ENCODE measurements around the gene NID1.
"Not testable (repeated sequence)": the region's sequence is repeated elsewhere in the genome, so short reads cannot be mapped to it uniquely, and the experiment has no call there.

The NID1 gene

GRCh38 chr1:235971571-235972310 is 93.1 kb downstream of the NID1 start:
- peak overlapping the region; percentile 94 for H3K27ac ChIP-seq
- DNase-seq: peak; percentile 91

GRCh38 chr1:235971020-235971419 is 93.9 kb downstream of the NID1 start:
- peaks cover 2% of the 10 kb centered on the region for H3K36me3 ChIP-seq (replicated peaks)
- H3K27ac ChIP-seq: peak overlapping the region; percentile 94
- in situ Hi-C loops (cut with HindIII; ENCODE audit: low pct_ligation_motif_present, low sequenced_read_pairs): no loop called here
- no peak for TF ChIP-seq CTCF (IDR thresholded peaks at IDR 0.05; ENCODE audit: low read depth, low read length, missing control alignments)
- H3K27me3 ChIP-seq (replicated peaks): no peaks in the 10 kb centered on the region
- DNase-seq: no peak
- no peak overlapping the region for H3K4me3 ChIP-seq (ENCODE audit: low read depth, low read length)

More at GRCh38 chr1:235971571-235972310, 93.1 kb downstream of the NID1 start:
- Histone ChIP-seq H3K36me3 (replicated peaks) (peaks cover 2% of the 10 kb centered on the region), H3K4me3 (ENCODE audit: low read depth, low read length) (peak overlapping the region; percentile 43), H3K27me3 (replicated peaks) (no peaks in the 10 kb centered on the region)
- in situ Hi-C loops (cut with HindIII; ENCODE audit: low pct_ligation_motif_present, low sequenced_read_pairs): no loop called here
- TF ChIP-seq CTCF (IDR thresholded peaks at IDR 0.05; ENCODE audit: low read depth, low read length, missing control alignments): peak; percentile 89

- in situ Hi-C loops (cut with HindIII; ENCODE audit: low pct_ligation_motif_present, low sequenced_read_pairs): no loop called here
- TF ChIP-seq CTCF (IDR thresholded peaks at IDR 0.05; ENCODE audit: low read depth, low read length, missing control alignments): no peak
- no peak for DNase-seq
- Histone ChIP-seq H3K27me3 (replicated peaks) (no peaks in the 10 kb centered on the region), H3K4me3 (ENCODE audit: low read depth, low read length) (no peak overlapping the region), H3K36me3 (replicated peaks) (no peaks in the 10 kb centered on the region), H3K27ac (no peak overlapping the region)
These were observed 96.1 kb downstream of the NID1 start for GRCh38 chr1:235968831-235969230.

- H3K4me3 ChIP-seq (ENCODE audit: low read depth, low read length); in situ Hi-C loops (cut with HindIII; ENCODE audit: low pct_ligation_motif_present, low sequenced_read_pairs); H3K27ac ChIP-seq; H3K27me3 ChIP-seq (replicated peaks); H3K36me3 ChIP-seq (replicated peaks); DNase-seq: not testable (repeated sequence)
These were observed 98.8 kb downstream of the NID1 start for GRCh38 chr1:235966134-235966533.

GRCh38 chr1:235960809-235961208 is 104.1 kb downstream of the NID1 start:
- no peaks in the 10 kb centered on the region for H3K36me3 ChIP-seq (replicated peaks)
- H3K27me3 ChIP-seq (replicated peaks): no peaks in the 10 kb centered on the region
- no peak overlapping the region for H3K27ac ChIP-seq
- H3K4me3 ChIP-seq (ENCODE audit: low read depth, low read length): no peak overlapping the region
- TF ChIP-seq CTCF (IDR thresholded peaks at IDR 0.05; ENCODE audit: low read depth, low read length, missing control alignments): no peak
- in situ Hi-C loops (cut with HindIII; ENCODE audit: low pct_ligation_motif_present, low sequenced_read_pairs): no loop called here
- no peak for DNase-seq

GRCh38 chr1:235958021-235958420 is 106.9 kb downstream of the NID1 start:
- in situ Hi-C loops (cut with HindIII; ENCODE audit: low pct_ligation_motif_present, low sequenced_read_pairs): no loop called here
- DNase-seq: no peak
- no peaks in the 10 kb centered on the region for H3K36me3 ChIP-seq (replicated peaks)
- TF ChIP-seq CTCF (IDR thresholded peaks at IDR 0.05; ENCODE audit: low read depth, low read length, missing control alignments): no peak
- no peak overlapping the region for H3K4me3 ChIP-seq (ENCODE audit: low read depth, low read length)
- no peaks in the 10 kb centered on the region for H3K27me3 ChIP-seq (replicated peaks)
- no peak overlapping the region for H3K27ac ChIP-seq

Data from brain microvascular endothelial cell (primary cell).